Hepatocyte (in vitro differentiated cells): ENCODE measurements around the gene GFOD1.

Experiments
- CTCF ChIP-seq: fragments of 200-600 bp; sonication (generic); IDR thresholded peaks from 2 replicates; pipeline ENCODE4 v1.5.1; 2016; ENCODE audit warnings: antibody characterized with exemption, mild to moderate bottlenecking; ENCODE audit not compliant: poor library complexity
- EZH2 ChIP-seq: fragments of 200-600 bp; sonication (generic); IDR thresholded peaks from 2 replicates; pipeline ENCODE4 v1.6.1; 2016; ENCODE audit warnings: antibody characterized with exemption, mild to moderate bottlenecking, borderline replicate concordance
- EZH2phosphoT487 ChIP-seq: fragments of 200-600 bp; sonication (generic); IDR thresholded peaks from one replicate; pipeline ENCODE4 v1.6.1; 2018; ENCODE audit warnings: antibody characterized with exemption, mild to moderate bottlenecking, low read depth, moderate library complexity; ENCODE audit not compliant: unreplicated experiment, severe bottlenecking

GRCh38 chr6:13377054-13377758 is 110.2 kb downstream of the GFOD1 start:
- TF ChIP-seq CTCF (no peak), EZH2 (no peak), EZH2phosphoT487 (no peak)
